GM12874 (cell line): ENCODE measurements around the gene LSM6.

Experiments used
- TF ChIP-seq, protein P1 (sequence below): IDR thresholded peaks from 2 replicates; pipeline ENCODE4 v1.5.1; 2011; ENCODE audit warnings: low read depth, mild to moderate bottlenecking, control low read depth, low read length, moderate library complexity; ENCODE audit not compliant: insufficient read depth

LSM6 gene

DNA sequence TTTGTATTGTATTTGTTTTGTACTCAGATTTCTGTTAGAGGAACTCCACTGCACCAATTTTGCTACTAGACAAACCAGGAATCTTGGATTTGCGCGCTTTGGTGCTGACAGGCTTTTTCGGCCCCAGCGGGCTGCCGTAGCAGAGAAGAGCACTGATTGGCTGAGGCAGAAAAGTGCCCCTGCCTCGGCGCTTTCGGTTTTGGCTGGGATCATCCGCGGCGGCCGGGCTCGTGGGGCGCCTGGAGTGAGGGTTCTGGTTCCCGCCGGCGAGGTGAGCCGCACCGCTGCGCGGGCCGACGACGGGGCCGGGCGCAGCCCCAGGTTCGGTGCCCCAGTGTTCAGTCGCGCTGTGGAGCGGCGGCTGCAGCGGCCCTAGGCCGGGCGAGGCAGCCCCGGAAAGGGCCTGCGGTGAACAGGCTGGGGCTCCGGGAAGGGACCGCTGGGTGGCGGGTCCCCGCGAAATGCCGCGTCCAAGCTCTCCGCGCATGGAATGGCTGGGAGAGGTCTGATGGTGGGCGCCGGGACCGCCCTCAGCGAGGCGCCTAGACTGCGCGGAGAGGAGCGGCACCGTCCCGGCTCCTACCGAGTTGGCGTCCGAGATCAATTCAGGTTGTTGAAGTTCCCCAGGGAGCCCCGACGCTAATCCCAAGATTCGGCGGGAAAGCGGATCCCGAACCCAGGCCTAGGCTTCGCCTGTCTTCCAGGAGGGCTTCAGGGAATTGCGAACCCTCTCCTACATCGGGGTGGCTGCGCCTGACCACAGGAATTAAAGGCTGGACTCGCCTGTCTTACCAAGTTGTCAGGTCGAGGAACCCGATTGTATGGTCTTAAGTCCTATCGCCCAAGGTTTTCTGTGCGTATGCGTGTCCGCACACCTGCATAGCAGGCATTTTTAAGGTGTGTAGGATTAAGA, at the start of gene LSM6:
Gene LSM6, plus strand, starts transcription at position 178 of the 913 bp plus-strand sequence. CDS start 7,204 bp downstream, outside the sequence.
- TF ChIP-seq, protein P1, sequence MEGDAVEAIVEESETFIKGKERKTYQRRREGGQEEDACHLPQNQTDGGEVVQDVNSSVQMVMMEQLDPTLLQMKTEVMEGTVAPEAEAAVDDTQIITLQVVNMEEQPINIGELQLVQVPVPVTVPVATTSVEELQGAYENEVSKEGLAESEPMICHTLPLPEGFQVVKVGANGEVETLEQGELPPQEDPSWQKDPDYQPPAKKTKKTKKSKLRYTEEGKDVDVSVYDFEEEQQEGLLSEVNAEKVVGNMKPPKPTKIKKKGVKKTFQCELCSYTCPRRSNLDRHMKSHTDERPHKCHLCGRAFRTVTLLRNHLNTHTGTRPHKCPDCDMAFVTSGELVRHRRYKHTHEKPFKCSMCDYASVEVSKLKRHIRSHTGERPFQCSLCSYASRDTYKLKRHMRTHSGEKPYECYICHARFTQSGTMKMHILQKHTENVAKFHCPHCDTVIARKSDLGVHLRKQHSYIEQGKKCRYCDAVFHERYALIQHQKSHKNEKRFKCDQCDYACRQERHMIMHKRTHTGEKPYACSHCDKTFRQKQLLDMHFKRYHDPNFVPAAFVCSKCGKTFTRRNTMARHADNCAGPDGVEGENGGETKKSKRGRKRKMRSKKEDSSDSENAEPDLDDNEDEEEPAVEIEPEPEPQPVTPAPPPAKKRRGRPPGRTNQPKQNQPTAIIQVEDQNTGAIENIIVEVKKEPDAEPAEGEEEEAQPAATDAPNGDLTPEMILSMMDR, result 0 out of 2 replicates have a peak, but pooled peaks have one; percentile 12

GRCh38 chr4:146132445-146132844, 43.1 kb upstream of the LSM6 start:
- TF ChIP-seq, protein P1, result no peak

GRCh38 chr4:146134761-146135445, 40.6 kb upstream of the LSM6 start:
- TF ChIP-seq, protein P1, result no peak

GRCh38 chr4:146135941-146136340, 39.6 kb upstream of the LSM6 start:
- TF ChIP-seq, protein P1, result no peak

DNA sequence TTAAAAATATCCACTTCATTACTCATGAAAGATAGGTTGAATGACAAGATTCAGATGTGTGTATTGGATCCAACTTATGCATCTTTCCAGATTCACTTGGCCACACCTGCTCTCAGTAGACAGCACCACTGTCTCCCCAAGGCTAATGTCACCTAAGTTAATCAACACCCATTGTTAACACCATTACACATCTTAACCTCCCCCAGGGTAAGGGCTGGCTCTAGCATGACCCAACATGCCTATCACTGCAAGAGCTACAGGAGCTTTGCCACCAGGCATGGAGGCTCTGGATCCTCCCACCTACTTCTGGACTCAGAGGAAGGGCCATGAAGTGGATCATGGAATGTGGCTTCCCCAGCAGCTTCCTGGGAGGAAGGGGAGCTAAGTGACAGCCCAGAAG, 32.8 kb upstream of the LSM6 start:
- TF ChIP-seq, protein P1, result no peak

DNA sequence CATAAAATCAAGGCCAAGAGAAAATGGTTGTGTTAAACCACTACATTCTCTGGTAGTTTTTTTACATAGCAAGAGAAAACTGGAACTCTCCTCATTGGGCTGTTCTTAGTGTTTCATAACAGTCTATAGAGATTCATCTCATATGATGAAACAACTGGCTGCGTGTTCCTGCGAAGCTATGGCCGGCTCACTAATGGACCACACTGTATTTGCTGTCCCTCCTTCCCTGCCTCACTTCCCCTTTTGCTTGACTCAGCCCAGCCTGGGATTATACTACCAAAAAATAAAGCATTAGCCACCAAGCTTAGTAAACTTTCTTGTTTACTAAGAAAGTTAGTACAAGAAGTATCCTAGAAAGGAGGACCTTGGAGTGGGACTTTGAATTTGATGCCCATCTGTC, 31.6 kb upstream of the LSM6 start:
- TF ChIP-seq, protein P1, result no peak

GRCh38 chr4:146146918-146147317, 28.6 kb upstream of the LSM6 start:
- TF ChIP-seq, protein P1, result no peak
